BE2C (cell line): ENCODE measurements around the gene ZNF668.
"Not testable (repeated sequence)": the region's sequence is repeated elsewhere in the genome, so short reads cannot be mapped to it uniquely, and the experiment has no call there.

Source experiments
- DNase-seq: peaks from one replicate; pipeline ENCODE4 v3.0.0-alpha.2; 2020
- H3K27me3 ChIP-seq: fragments of 250-450 bp; sonication (Bioruptor Pico); 2 replicates; pipeline ENCODE4 v1.5.1; 2020; ENCODE audit warnings: mild to moderate bottlenecking
- H3K36me3 ChIP-seq: fragments of 250-450 bp; sonication (Bioruptor Pico); 2 replicates; pipeline ENCODE4 v1.5.1; 2020; ENCODE audit warnings: mild to moderate bottlenecking
- H3K4me1 ChIP-seq: fragments of 250-450 bp; sonication (Bioruptor Pico); 2 replicates; pipeline ENCODE4 v1.5.1; 2020
- H3K4me3 ChIP-seq: 2 replicates; pipeline ENCODE4 v1.5.1; 2011; ENCODE audit warnings: low read depth, low read length
- H3K9me3 ChIP-seq: fragments of 250-450 bp; sonication (Bioruptor Pico); 2 replicates; pipeline ENCODE4 v1.5.1; 2020
- CTCF ChIP-seq: IDR thresholded peaks from 2 replicates; pipeline ENCODE4 v1.5.1; 2012; ENCODE audit warnings: mild to moderate bottlenecking, low read depth, low read length

The ZNF668 gene

GRCh38 chr16:31108794-31109558 lies 34.9 kb upstream of the ZNF668 start:
- no peaks in the 10 kb centered on the region; the same call in 1 of the 2 replicates for H3K4me1 ChIP-seq
- TF ChIP-seq CTCF = no peak
- H3K36me3 ChIP-seq = peaks cover 34% of the 10 kb centered on the region
- H3K4me3 ChIP-seq = peak overlapping the region; percentile 90
- no peak for DNase-seq
- no peaks in the 10 kb centered on the region for H3K9me3 ChIP-seq
- H3K27me3 ChIP-seq = no peaks in the 10 kb centered on the region

GRCh38 chr16:31108035-31108793 lies 34.2 kb upstream of the ZNF668 start, which contains the start of gene BCKDK:
Gene BCKDK (plus strand): TSS chr16:31108386. CDS start chr16:31109224, 838 bp downstream.
- TF ChIP-seq CTCF = no peak
- Histone ChIP-seq H3K4me3 (peak within 1 kb of the TSS; percentile 90), H3K9me3 (no peaks in the 10 kb centered on the region), H3K36me3 (peaks cover 34% of the 10 kb centered on the region), H3K27me3 (no peaks in the 10 kb centered on the region), H3K4me1 (no peaks in the 10 kb centered on the region; the same call in 1 of the 2 replicates)
- peak; percentile 83 for DNase-seq

GRCh38 chr16:31107465-31107867 lies 33.4 kb upstream of the ZNF668 start:
- DNase-seq = no peak
- H3K4me3 ChIP-seq = peak overlapping the region; percentile 90
- no peaks in the 10 kb centered on the region; the same call in 1 of the 2 replicates for H3K4me1 ChIP-seq
- H3K9me3 ChIP-seq = no peaks in the 10 kb centered on the region
- peaks cover 34% of the 10 kb centered on the region for H3K36me3 ChIP-seq
- TF ChIP-seq CTCF = no peak
- no peaks in the 10 kb centered on the region for H3K27me3 ChIP-seq

GRCh38 chr16:31106509-31107464 lies 32.7 kb upstream of the ZNF668 start:
- no peak for DNase-seq
- H3K4me1 ChIP-seq = no peaks in the 10 kb centered on the region; the same call in 1 of the 2 replicates
- H3K36me3 ChIP-seq = peaks cover 27% of the 10 kb centered on the region
- no peak for TF ChIP-seq CTCF
- H3K9me3 ChIP-seq = no peaks in the 10 kb centered on the region
- no peak overlapping the region for H3K4me3 ChIP-seq
- no peaks in the 10 kb centered on the region for H3K27me3 ChIP-seq

- H3K9me3 ChIP-seq = no peaks in the 10 kb centered on the region
- peak; percentile 93 for DNase-seq
- peaks cover 17% of the 10 kb centered on the region for H3K36me3 ChIP-seq
- H3K4me3 ChIP-seq = no peak overlapping the region
- peak; percentile 78 for TF ChIP-seq CTCF
- no peaks in the 10 kb centered on the region for H3K27me3 ChIP-seq
- H3K4me1 ChIP-seq = no peaks in the 10 kb centered on the region; the same call in 1 of the 2 replicates
Measured at GRCh38 chr16:31105677-31106213, 31.7 kb upstream of the ZNF668 start.

GRCh38 chr16:31100876-31101641 lies 27.0 kb upstream of the ZNF668 start:
- DNase-seq, H3K27me3 ChIP-seq, H3K9me3 ChIP-seq, H3K36me3 ChIP-seq, H3K4me1 ChIP-seq, H3K4me3 ChIP-seq: not testable (repeated sequence)
